Measurements from ENCODE around the gene RIC8A.

Gene RIC8A

DNA sequence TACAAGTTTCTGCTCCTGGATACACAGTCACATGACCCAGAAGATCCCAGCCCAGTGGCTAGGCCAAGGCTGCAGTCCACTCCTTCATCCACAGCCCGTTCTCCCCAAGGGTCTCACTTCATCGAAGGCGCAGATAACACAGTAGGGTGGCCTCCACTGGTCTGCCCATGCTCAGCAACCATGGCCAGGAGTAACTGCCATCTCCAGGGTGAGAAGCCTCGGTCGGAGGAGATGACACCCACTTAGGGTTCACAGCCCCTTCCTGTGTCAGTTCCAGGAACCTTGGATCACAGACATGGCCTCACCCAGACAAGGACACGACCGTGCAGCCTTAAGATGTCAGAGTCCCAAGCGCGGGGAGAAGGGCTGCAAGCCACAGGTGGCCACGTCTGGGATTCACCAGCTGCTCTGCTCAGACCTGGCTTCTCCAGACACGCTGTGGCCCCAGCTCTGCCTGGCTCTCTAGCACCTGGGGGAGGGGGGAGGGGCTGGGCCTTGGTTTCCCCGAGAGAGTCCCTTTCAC lies 2.9 kb upstream of the RIC8A start:
- no peak for DNase-seq

DNA sequence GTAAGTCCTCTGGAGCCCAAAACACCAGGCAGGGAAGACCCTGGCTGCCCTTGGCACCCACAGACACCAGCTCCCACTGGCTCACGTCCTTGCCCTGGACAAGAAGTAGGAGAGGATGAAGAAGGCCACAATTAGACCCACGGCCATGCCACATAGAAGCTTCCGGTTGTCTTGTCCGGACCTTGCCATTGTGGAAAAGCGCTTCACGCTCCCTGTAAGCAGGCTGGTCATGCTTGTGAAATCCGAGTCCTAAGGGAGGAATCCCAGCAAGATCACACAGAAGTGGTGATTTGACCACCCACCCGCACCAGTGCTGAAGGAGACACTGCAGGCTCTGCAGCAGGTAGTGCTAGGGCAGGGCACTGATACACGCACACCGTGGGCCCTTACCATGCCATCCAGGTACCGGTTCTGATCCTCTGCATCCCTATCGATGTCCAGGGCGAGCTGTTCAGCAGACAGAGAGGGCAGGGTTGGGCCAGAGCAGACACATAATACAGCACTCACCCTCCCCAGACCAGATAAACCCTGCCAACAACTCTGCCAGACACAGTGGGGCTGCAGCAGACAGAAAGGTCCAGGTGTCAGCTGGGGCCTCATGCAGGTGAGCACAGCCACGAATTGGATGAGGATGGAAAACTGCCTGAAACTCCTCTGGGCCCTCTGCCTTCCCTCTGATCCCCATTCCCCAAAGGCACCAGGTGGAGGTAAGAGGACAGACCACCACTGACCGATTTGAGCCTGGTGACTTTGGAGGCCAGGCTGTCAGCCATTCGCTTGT lies 2.1 kb upstream of the RIC8A start:
- no peak for DNase-seq

DNA sequence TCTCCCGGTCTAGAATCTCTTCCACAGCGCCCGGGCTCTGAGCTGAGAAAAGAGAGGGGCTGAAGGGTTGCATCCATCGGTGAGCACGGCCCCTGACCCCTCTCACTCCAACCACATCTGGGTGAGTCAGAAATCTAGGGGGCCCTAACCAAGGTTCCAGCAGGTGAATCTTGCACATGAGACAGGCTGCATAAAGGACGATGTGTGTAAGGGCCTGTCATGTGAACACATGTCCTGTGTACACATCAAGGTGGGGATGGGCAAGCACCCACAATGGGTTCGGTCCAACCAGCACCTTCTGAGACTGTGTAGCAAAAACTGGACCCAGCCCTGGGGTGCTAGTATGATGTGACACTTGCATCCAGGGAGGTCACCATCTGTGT lies 1.5 kb upstream of the RIC8A start:
- no peak for DNase-seq

DNA sequence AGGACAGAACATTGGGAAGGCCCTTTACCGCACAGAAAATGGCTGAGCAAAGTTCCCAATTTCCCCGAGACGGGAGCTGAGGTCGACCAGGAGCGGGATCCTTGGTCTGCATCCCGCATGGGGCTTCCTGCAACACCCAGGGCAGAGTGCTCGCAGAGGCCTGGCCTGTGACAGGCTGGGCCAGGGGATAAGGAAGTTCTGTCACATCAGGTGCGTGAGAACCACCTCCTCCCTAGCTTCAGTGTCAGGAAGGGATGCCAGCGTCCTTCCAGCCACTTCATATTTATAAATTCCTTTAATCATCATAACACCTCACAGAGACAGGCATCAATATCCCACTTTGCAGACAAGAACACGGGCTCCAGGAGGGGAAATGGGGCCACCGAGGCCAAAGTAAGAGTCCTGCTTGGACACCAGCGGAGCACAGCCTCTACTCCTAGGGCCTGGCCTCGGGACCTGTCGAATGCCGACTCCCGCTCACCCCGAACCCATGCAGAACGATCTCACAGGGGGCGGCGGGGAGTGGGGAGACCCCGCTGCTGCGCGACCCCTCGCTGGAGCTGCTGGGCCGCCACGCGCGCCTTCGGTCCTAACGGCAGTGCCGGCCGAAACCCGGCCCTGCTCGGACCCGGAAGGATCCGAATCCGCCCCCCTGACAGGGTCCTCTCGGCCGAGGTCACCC lies 841 bp upstream of the RIC8A start:
- DNase-seq, result peak; percentile 48

DNA sequence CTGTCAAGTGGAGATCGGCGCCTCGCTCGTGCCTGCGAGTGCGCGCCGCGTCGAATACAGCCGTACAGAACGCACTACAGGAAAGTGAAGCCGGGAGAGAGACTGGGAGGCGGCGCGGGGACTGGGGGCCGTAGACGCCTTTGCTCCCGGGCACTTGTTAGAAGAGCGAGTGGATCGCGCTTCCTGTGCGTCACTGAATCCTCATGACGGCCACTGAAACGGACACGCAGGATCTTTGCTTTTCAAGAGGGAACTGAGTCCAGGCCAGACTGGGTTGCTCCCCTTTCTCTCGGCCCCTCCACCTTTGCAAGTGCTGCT lies 314 bp downstream of the RIC8A start:
- DNase-seq, result no peak

DNA sequence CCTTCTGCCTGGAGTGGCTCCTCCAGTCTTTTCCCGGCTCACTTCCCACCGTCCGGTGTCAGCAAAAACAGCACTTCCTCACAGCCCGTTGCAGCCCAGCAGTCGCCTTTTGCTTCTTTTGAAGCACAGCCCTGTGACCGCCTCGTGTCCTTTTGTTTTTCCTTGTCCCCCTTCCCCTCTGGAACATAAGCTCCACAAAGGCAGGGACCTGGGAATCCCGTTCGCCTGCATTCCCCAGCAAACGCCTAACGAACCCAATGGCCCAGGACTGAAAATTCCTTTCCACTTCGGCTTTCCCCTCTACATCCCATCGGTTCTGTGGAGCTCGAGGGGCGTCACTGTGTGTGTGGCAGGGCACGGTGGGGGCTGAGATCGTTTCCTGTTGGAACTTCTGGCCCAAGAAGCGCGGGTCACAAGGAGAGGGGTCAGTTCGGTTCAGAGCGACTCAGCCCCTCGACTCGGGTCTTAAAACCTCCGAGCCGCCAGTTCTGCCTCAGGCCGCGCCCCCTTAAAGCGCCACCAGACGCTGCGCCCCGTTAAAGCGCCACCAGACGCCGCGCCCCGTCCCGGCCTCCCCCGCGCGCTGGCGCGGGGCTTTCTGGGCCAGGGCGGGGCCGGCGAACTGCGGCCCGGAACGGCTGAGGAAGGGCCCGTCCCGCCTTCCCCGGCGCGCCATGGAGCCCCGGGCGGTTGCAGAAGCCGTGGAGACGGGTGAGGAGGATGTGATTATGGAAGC lies 841 bp downstream of the RIC8A start:
- DNase-seq, result peak; percentile 82

DNA sequence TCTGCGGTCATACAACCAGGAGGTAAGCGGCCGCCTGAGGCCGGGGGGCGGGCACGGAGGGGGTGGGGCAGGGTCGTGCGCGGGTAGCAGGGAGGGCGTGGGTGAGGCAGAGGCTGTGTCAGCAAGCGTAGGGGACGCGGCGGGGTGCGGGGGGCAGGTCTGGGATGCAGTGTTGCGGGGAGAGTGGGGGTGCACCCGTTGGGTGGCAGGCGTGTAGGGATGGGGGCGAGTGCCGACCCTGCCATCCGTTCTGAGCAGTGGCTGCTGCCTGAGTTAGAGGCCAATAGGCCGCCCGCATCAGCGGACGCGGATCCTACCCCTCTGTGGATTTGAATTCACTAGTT lies 1.4 kb downstream of the RIC8A start:
- DNase-seq, result no peak

DNA sequence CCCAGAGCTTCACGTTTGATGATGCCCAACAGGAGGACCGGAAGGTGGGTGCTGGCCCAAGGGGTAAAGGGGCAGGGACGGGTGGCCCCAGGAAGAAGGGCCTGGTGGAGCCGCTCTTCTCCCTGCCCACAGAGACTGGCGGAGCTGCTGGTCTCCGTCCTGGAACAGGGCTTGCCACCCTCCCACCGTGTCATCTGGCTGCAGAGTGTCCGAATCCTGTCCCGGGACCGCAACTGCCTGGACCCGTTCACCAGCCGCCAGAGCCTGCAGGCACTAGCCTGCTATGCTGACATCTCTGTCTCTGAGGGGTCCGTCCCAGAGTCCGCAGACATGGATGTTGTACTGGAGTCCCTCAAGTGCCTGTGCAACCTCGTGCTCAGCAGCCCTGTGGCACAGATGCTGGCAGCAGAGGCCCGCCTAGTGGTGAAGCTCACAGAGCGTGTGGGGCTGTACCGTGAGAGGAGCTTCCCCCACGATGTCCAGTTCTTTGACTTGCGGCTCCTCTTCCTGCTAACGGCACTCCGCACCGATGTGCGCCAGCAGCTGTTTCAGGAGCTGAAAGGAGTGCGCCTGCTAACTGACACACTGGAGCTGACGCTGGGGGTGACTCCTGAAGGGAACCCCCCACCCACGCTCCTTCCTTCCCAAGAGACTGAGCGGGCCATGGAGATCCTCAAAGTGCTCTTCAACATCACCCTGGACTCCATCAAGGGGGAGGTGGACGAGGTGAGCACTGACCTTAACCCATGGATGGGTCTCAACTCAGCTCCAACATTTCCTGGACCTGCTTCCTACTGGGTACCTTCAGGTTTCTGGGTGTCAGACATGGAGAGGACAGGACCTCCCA lies 2.0 kb downstream of the RIC8A start:
- DNase-seq, result no peak

DNA sequence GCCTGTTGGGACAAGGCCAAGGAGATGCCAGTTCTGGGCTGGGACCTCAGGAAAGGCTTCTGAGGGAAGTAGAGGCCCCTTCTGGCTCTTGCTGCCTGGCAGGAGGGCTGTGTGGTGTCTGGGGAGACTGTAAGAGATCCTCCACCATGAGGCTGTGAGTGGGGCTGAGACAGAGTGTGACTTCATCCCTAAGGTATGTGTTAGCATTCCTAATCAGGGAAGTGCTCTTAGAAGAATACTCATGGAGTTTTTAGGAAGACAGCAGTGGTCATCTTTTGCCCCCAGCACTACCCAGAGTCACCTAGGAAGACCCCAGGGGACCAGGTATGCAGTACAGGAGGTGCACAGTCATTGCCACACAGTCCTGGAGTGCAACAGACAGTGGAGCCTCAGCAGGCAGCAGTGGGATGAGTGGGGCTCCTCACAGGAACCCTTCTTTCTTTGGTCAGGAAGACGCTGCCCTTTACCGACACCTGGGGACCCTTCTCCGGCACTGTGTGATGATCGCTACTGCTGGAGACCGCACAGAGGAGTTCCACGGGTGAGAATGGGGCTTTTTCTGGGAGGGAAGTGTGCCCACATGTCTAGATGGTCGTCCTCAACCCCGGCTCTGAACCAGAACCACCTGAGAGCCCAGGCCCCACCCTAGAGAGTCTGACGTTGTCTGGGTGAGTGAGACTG lies 2.8 kb downstream of the RIC8A start:
- no peak for DNase-seq

DNA sequence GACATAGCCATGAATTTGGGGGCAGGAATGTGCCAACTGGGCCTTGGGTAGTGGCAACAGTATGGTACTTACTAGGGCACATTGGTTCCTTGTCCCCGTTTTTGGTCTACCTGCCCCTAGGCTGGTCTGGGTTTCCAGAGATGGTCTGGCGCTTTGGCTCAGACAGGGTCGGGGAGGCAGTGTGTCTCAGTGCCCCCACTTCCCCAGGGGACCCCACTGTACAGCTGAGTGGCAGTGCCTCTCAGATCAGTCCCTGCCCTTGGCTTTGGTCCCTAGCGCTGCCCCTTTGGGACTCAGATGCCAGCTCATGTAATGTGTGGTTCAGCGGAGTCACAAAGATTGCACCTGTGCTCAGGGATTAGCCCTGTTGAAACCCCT lies 3.3 kb downstream of the RIC8A start:
- no peak for DNase-seq

DNA sequence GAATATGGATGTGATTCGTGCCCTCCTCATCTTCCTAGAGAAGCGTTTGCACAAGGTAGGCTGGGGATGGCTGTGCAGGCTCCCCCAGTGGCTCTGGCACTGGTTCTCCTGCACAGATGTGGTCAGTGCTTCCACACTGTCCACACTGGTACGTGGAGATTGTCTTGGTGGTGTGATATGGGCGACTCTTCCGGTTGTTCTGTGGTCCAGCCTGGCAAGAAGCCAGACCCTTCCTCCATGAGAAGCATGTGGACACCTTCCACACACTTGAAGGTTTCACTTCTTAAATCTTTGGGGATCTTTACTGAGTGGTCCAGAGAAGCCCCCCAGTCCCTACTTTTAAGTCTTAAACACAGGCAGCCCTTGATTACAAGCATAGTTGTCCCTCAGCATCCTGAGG lies 3.8 kb downstream of the RIC8A start:
- DNase-seq, result no peak

DNA sequence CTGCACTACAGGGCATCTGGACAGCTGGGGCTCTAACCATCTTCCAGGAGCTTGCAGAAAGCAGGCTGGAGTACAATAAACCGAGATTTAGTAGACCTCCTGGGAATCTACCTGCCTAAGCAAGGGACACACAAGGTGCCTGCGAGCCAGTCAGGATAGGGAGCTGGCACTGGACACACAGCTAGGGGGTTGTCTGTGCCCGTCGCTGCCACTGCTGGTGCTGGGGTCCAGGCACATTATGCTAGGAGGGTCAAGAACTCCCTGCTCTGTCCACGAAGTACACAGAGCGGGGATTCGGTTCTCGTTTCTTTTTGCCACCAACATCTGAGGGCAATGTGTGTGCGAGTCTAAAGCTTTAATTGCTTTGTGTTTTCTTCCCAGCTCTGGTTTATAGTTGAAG lies 4.2 kb downstream of the RIC8A start:
- no peak for DNase-seq

DNA sequence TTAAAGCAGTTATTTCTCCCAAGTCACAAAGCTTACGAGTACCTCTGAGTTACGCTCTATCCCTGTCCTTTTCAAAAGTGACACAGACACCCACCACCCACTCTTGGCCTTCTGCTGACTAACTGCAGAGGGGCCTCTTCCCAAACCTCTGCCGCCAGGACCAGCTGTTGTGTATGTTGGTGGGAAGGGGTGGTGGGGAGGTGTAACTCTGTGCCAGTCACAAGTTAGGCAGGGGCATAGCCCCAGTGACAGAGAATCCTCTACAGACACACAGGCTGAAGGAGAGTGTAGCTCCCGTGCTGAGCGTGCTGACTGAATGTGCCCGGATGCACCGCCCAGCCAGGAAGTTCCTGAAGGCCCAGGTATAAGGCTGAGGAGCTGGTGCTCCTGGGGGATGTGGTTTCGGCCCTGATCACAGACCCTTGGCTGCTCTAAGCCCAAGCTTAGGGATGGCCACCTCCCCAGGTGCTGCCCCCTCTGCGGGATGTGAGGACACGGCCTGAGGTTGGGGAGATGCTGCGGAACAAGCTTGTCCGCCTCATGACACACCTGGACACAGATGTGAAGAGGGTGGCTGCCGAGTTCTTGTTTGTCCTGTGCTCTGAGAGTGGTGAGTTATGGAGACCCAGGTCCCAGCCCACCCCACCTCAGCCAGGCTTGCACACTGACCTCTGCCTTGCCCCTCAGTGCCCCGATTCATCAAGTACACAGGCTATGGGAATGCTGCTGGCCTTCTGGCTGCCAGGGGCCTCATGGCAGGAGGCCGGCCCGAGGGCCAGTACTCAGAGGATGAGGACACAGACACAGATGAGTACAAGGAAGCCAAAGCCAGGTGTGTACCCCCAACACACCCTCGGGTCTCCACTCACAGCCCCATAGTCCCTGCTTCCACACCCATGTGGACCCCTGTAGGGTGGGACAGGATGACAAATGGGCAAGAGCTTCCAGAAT lies 4.9 kb downstream of the RIC8A start:
- no peak for DNase-seq

DNA sequence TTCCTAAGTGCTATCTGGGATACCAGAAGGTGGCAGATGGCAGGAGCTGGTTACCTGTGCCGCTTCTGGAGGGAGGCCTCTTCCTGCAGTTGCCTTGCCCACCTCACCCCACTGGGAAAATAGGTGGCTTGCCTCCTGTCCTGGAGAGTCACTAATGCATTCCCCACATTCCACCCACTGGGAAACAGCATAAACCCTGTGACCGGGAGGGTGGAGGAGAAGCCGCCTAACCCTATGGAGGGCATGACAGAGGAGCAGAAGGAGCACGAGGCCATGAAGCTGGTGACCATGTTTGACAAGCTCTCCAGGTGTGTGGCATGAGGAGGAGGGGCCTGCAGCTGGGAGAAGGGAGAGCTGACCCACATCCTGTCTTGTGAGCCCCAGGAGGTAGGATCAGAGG lies 5.6 kb downstream of the RIC8A start:
- DNase-seq, result no peak

DNA sequence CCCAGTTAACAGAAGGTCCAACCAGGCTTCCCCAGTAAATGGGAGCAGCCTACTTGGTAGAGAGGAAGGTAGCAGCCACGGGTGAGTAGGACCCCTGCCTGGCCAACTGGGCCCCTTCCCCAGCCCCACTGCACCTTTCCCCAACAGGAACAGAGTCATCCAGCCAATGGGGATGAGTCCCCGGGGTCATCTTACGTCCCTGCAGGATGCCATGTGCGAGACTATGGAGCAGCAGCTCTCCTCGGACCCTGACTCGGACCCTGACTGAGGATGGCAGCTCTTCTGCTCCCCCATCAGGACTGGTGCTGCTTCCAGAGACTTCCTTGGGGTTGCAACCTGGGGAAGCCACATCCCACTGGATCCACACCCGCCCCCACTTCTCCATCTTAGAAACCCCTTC lies 6.6 kb downstream of the RIC8A start:
- no peak for DNase-seq

DNA sequence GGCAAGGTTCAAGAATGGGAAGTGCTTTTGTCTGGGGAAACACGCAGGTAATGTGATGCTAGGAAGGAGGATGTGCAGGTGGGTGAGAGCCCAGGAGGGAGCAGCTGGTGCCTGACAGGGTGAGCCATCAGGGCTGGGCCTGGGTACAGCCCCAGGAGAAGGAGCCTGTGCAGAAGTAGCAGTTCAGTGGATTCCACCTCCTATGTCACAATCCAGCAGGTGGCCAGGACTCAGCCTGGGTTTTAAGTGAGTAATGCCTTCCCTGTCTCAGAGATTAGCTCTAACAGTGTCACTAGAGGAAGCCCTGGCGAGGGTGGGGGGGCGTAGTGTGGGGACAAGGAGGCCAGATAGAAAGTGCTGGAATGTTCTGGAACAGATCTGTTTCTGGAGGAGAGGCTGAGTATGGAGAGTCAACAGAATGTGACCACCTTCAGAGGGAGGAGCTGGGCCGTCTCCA lies 8.1 kb downstream of the RIC8A start:
- no peak for DNase-seq

DNA sequence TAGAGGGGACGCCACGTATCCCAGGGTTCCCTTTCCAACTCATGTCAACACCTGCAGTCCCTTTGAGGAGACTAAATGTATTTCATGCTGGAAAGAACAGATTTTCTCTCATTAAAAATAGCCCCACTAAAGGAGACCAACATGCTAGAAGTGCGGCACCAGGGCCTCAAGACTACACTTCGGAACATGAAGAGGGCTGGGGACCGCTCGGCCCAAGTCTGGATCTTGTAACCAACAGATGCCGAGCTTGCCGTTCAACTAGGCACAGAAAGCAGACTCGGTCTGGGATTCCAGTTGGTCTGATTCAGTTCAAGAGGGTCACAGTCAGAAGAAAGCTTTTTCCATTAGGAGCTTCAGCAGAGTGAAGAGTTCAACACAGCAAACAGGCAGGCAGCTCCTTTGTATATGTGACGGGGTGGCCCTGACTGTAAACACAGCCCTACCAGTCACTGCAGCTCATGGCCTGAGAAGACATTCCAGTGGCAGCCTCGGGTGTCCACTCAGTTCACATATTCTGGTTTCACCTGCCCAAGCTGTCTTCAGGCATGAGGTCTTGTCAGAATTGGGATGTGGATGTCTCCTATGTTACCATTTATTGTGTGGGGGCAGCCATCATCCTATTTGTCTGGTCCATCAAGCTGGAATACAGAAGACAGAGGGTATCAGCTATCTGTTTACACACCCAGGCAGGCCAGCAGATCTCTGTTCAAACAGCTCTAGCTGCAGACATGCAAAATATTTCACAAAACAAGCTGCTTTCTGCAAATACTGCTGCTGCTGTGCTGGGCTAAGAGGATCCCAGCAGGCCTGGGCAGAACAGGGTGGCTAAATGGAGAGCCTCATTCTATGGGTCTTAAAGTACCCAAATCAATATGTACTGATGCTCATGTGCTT lies 8.8 kb downstream of the RIC8A start:
- DNase-seq, result no peak

DNA sequence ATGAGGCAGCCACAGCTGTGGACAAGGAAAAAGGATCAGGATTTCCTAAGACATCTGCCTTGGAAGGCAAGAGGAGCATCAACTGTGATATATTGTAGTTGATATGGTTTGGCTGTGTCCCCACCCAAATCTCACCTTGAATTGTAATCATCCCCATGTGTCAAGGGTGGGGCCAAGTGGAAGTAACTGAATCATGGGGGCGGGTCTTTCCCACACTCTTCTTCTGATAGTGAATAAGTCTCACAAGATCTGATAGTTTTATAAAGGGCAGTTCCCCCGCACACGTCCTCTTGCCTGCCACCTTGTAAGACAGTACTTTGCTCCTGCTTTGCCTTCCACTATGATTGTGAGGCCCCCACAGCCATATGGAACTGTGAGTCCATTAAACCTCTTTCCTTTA lies 10.2 kb downstream of the RIC8A start:
- DNase-seq, result peak; percentile 28

DNA sequence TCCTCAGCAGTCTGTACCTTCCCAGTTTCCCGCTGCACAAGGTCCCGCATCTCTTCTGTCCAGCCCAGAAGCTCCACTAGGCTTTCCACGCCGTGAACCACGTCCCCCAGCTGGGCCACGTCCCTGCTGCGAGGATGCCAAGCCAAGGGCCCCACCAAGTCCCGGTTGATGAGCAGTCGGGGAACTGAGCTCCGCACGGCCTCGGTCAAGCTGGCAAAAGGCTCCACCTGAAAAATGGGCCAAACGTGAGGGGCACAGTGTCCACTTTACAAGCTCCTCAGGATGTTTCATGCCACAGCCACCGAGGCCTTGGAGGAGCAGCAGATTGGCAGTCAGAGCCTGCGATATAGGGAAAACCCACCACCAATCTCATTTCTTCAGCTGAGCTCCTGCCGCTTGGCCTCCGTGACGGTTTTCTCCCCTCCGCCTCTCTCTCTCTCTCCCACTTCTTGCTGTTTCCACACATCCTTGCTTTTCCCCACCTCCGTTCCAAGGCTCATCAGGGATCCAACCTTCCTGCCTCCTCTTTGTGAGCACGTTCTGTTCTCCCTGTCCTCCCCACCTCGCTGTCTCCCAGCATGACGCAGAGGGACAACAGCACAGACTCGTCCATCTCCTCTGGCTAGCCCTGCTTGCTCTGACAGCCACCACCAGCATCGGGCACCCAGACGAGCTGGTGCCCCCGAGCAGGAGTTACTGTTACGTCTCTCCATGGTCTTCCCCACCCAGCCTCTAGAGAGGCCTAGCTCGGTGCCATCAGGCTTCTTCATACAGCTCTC lies 11.5 kb downstream of the RIC8A start:
- no peak for DNase-seq
